BE2C (cell line): Measurements from ENCODE around the gene HRG.
A peak's percentile ranks its signal among the peaks of the same experiment; 100 is the strongest.

Source experiments
- DNase-seq: peaks from one replicate; pipeline ENCODE4 v3.0.0-alpha.2; 2020
- H3K27me3 ChIP-seq: fragments of 250-450 bp; sonication (Bioruptor Pico); 2 replicates; pipeline ENCODE4 v1.5.1; 2020; ENCODE audit warnings: mild to moderate bottlenecking
- H3K36me3 ChIP-seq: fragments of 250-450 bp; sonication (Bioruptor Pico); 2 replicates; pipeline ENCODE4 v1.5.1; 2020; ENCODE audit warnings: mild to moderate bottlenecking
- H3K4me1 ChIP-seq: fragments of 250-450 bp; sonication (Bioruptor Pico); 2 replicates; pipeline ENCODE4 v1.5.1; 2020
- H3K4me3 ChIP-seq: 2 replicates; pipeline ENCODE4 v1.5.1; 2011; ENCODE audit warnings: low read depth, low read length
- H3K9me3 ChIP-seq: fragments of 250-450 bp; sonication (Bioruptor Pico); 2 replicates; pipeline ENCODE4 v1.5.1; 2020
- CTCF ChIP-seq: IDR thresholded peaks from 2 replicates; pipeline ENCODE4 v1.5.1; 2012; ENCODE audit warnings: mild to moderate bottlenecking, low read depth, low read length

The HRG gene

GRCh38 chr3:186722457-186722856, 56.6 kb downstream of the HRG start:
- Histone ChIP-seq H3K36me3 (no peaks in the 10 kb centered on the region), H3K9me3 (no peaks in the 10 kb centered on the region), H3K4me1 (no peaks in the 10 kb centered on the region), H3K27me3 (peaks cover 3% of the 10 kb centered on the region; the same call in 1 of the 2 replicates), H3K4me3 (no peak overlapping the region)
- DNase-seq: peak; percentile 23
- TF ChIP-seq CTCF: peak; percentile 42

GRCh38 chr3:186724911-186725310, 59.1 kb downstream of the HRG start:
- Histone ChIP-seq H3K9me3 (no peaks in the 10 kb centered on the region), H3K36me3 (no peaks in the 10 kb centered on the region), H3K4me1 (no peaks in the 10 kb centered on the region), H3K4me3 (no peak overlapping the region), H3K27me3 (peaks cover 19% of the 10 kb centered on the region)
- no peak for DNase-seq
- TF ChIP-seq CTCF: no peak
